ENCODE results near the gene UGT1A9.

DNA sequence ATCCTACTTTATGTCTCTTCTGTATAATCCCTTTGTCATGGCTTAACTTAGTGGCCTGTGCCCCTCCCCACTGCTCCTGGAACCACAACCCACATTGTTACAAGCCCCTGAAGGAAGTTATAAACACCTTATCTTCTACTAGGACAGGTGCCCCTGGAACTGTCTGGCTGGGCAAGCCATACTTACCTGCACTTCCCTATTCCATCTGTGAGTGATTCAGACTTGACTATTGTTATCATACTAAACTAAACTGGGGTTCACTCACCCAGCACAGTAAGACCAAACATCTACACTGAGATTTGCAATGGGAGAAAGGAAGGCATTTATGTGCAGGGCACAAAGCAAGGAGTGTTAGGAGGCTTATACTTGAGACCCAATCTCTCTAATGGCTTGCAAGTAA is 17.3 kb downstream of the UGT1A9 start:
- no peak for TF ChIP-seq SIN3A (IDR thresholded peaks at IDR 0.05; ENCODE audit: borderline replicate concordance, insufficient read depth, low read length)
- TF ChIP-seq TAF1 (IDR thresholded peaks at IDR 0.05; ENCODE audit: borderline replicate concordance, insufficient read depth, low read length): no peak
